HG03135 (cell line): ENCODE results near the gene ETFB.

ENCODE experiments used
- ATAC-seq: cut with Tn5 transposase; IDR thresholded peaks from one replicate; pipeline ENCODE4 v1.9.1; 2021; ENCODE audit warnings: mild to moderate bottlenecking, moderate library complexity; ENCODE audit not compliant: unreplicated experiment

The ETFB gene

GRCh38 chr19:51329411-51329810 is 36.8 kb downstream of the ETFB start:
- no peak for ATAC-seq

- ATAC-seq = no peak
Observed at GRCh38 chr19:51327066-51328001, 38.9 kb downstream of the ETFB start.

GRCh38 chr19:51326216-51327065 is 39.7 kb downstream of the ETFB start:
- no peak for ATAC-seq

GRCh38 chr19:51325161-51325976 is 40.8 kb downstream of the ETFB start:
- ATAC-seq = no peak

- no peak for ATAC-seq
Observed at GRCh38 chr19:51324167-51324481, 42.1 kb downstream of the ETFB start.

- no peak for ATAC-seq
Observed at GRCh38 chr19:51323481-51324166, 42.6 kb downstream of the ETFB start.

GRCh38 chr19:51321799-51322198 is 44.4 kb downstream of the ETFB start:
- ATAC-seq = no peak

GRCh38 chr19:51320280-51320657 is 45.9 kb downstream of the ETFB start:
- ATAC-seq = no peak

- ATAC-seq = no peak
Observed at GRCh38 chr19:51319649-51320279, 46.4 kb downstream of the ETFB start.

- no peak for ATAC-seq
Observed at GRCh38 chr19:51318687-51319648, 47.2 kb downstream of the ETFB start.

- ATAC-seq = no peak
Observed at GRCh38 chr19:51317968-51318367, 48.2 kb downstream of the ETFB start.

- no peak for ATAC-seq
Observed at GRCh38 chr19:51317376-51317775, 48.8 kb downstream of the ETFB start.

- no peak for ATAC-seq
Observed at GRCh38 chr19:51316688-51317087, 49.5 kb downstream of the ETFB start.

- no peak for ATAC-seq
Observed at GRCh38 chr19:51311351-51312257, 54.6 kb downstream of the ETFB start, which contains the start of gene IGLON5. IGLON5 (plus strand) TSS chr19:51311644; CDS start chr19:51311848, 204 bp downstream.

- ATAC-seq = no peak
Observed at GRCh38 chr19:51305479-51305878, 60.7 kb downstream of the ETFB start.

- ATAC-seq = no peak
Observed at GRCh38 chr19:51301266-51301665, 64.9 kb downstream of the ETFB start.

- no peak for ATAC-seq
Observed at GRCh38 chr19:51297406-51297805, 68.8 kb downstream of the ETFB start.
